K562 treated with DMSO at 1 percent for 4 hours (cell line): Measurements from ENCODE around the gene RABEPK. TPM values are rescaled to one million over a fixed set of nuclear protein-coding genes. Genes with fewer than 3 reads are reported as not detected.

Experiments used
- total RNA-seq: library from RNA; unstranded; fragments of 300-600 nt; gene quantifications from 2 replicates; pipeline ENCODE4 v1.2.3, GENCODE V29; 2022; ENCODE audit not compliant: insufficient read depth

Gene RABEPK, protein sequence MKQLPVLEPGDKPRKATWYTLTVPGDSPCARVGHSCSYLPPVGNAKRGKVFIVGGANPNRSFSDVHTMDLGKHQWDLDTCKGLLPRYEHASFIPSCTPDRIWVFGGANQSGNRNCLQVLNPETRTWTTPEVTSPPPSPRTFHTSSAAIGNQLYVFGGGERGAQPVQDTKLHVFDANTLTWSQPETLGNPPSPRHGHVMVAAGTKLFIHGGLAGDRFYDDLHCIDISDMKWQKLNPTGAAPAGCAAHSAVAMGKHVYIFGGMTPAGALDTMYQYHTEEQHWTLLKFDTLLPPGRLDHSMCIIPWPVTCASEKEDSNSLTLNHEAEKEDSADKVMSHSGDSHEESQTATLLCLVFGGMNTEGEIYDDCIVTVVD
- total RNA-seq, result 22.9 and 26.1 TPM in 2 replicates

DNA sequence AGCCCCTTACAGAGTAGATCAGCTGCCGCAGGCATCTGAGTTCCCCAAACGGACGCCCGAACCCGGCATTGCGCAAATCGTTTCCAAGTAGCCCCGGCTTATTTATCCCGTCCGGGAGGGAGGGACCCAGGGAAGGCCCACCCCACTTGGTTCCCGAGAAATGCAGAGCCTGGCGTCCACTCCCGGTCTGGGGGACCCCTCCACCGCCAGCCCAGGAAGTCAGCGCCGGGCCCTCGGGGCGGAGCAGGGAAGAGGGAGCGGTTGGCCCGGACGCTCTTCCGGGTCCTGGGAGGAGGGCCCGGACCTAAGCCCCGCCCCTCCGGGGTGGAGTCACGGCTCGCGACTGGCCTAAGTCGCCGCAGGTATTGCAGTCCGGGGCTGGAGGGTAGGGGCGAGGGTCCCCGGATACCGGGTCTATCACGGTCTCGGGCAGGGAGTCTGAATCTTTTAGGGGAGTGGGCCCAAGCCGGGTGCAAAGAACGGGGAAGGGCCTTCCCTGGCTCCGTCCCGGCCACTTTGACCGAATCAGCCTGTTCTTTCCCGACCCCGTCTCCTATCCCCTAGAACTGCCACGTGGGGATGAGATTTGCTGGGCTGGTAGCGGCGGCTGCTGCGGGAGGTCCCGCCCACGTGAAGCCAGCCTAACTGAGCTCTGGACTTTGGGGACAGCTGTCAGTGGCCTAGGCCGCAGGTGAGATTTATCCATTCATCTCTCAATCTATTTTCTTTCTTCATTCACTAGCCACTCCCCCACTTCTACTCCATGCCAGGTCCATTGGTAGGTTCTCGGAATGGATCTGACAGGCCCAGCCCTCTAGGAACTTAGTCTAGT is at the start of gene RABEPK:
RABEPK (plus strand) TSS at position 327 of the 832 bp plus-strand sequence. CDS start 2,472 bp downstream, outside the sequence.

DNA sequence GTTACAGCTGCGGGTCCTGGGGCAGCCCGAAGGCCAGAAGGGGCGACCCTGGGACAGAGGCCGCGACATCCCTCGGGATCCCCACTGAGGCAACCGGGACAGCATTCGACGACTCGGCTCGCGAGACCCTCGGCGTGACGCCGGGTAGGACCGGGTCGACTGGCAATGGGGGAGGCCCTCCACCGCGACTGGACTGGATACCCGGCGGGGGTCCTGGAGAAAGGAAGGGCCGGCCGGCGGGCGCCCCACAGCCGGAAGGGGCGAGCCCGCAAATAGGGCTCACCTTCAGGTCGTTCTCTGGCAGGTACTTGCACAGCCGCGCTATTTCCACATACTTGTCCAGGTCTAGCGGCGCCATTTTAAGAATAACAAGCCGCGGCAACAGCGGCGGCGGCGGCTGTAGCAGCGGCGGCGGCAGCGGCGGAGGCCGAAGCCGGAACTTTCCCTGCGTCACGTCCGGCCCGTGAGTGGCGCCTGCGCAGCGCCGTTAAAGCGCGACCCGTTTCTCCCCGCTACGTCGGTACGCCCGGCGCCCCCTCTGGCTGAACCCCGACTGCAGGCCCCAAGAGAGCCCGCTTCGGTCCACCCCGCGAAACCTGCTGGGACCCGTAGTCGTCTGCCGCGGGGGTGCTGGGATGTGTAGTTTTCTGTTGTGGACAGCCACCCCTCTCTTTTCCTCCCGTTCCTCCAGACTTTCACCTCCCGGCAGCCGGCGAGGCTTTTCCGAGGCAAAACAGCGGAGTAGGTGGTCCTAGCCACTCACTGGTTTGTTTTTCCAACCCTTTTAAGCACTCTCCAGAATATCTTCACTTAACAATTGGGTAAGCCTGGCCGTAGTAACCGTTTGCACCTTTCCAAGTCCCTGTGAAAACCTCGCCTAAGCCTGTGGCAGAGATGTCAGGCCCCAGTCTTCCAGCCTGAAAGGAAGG is 10.7 kb upstream of the RABEPK start, which contains the start of gene PPP6C:
PPP6C (minus strand) TSS at position 443 of the 929 bp plus-strand sequence; CDS start at position 358, 85 bp downstream.

DNA sequence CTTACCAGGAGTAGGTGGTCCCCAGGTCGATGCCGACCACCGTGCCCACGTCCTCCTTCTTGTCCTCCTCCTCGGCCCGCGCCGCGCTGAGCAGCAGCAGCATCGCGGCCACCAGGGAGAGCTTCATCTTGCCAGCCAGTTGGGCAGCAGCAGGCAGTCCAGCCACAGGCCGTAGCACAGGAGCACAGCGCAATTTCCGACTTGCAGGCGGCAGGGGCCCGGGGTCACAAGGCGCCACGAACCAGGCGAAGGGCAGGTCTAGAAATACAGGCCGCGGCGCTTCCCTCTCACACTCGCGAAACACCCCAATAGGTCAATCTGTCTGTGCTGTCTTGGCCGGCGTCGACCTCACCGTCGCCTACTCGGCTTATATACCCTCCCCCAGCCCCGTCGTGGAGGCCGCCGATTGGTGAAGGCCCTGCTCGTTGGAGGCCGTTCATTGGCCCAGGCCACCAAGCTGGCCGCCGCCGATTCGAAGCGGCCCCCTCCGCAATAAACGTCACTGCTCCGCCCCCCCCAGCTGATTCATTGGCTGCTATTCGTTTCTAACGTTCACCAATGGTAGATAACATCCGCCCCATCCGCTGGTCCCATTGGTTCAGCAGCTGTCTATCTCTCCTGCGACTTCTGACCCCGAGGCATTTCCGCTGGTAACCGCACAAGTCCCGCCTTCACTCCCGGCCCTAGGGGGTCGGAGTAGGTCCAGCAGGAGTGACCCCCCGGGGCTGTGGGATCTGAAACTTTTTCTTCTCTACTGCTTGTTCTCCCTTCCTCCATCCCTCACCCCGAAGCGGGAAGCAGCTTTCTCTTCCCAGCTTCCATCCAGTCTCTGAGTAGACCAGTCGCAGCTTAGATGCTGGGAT is 40.9 kb downstream of the RABEPK start, which contains the start of gene HSPA5:
HSPA5 (minus strand) TSS at position 344 of the 863 bp plus-strand sequence; CDS start at position 127, 217 bp downstream.

DNA sequence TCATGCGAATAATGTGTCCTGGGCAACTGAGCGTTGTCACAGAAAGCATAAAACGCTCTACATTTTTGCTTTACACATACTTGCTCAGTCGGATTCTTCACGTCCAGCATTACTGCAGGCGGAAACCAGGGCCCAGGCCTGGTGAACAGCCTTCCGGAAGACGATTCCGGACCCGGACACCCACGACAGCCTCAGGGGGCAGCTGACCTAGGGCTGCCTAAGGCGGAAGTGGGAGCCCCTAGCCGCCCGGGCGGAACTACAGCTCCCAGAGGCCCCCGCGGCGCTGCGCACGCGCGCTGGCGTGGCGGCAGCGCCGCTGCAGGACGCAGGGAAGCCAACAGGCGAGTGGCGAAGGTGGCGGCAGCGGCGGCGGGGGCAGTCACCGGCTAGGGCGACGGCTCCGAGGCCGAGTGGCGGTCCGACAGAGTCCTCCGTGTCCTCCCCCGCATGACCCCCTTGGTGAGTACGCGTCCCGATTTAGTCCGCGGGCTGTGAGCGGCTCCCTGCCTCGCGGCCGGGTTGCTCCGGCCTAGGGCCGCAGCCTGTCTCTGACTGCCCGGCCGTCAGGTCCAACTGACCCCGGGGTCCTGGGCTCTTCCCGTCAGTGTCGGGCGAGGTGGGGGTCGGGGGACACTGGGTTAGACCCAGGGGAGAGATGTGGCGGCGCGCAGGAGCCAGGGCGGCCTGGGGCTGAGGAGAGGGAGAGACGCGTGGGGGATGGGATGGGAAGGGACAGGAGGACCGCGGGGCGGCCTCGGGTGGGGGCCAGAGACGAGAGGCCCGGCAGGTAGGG is 61.4 kb downstream of the RABEPK start, which contains the start of gene GAPVD1:
GAPVD1 (plus strand) TSS at position 326 of the 793 bp plus-strand sequence. CDS start 37,096 bp downstream, outside the sequence.

Other genes starting within 250 kb of the RABEPK start
- gene SCAI, start 57.0 kb upstream of the RABEPK start, total RNA-seq, result 1.1 and 2.7 TPM in 2 replicates
- 19.5 and 20.0 TPM in 2 replicates for gene PPP6C, start 10.7 kb upstream of the RABEPK start, total RNA-seq
- 332 and 353 TPM in 2 replicates for gene HSPA5, start 40.8 kb downstream of the RABEPK start, total RNA-seq
- gene GAPVD1, start 61.3 kb downstream of the RABEPK start, total RNA-seq, result 27.3 and 34.0 TPM in 2 replicates